Measurements from ENCODE around the gene KPNA5. TPM values are rescaled to one million over a fixed set of nuclear protein-coding genes. Genes with fewer than 3 reads are reported as not detected.
A peak's percentile ranks its signal among the peaks of the same experiment; 100 is the strongest.
"Not testable (repeated sequence)": the region's sequence is repeated elsewhere in the genome, so short reads cannot be mapped to it uniquely, and the experiment has no call there.

The KPNA5 gene
- total and polyA plus RNA-seq, 3 experiments from 2014 or later = 11.3 to 13.5 (median 12.0) TPM

DNA sequence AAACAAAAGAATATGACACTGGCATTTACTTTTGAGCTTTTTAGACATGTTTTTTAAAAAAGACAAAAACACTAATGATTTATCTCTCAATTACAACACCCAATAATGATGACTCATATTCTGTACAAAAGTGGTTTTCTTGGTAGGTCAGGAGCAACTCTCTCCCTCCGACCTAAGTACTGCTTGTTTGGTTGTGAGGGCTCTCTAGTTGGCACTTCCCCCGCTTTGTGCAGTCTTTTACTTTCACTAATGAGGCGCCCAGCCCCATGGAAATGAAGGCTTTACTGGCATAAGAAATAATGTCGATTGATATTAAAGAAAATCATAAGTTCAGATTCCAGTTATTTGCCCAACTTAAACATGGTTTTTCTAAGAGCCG lies 1.3 kb downstream of the KPNA5 start:
- peaks cover 59 to 69% (median 66%) of the 10 kb centered on the region in 3 donors for H3K4me1 Mint-ChIP-seq
- Histone ChIP-seq H3K36me3 (ENCODE audit: insufficient read depth, low read length) (peaks cover 5% of the 10 kb centered on the region), H3K27ac (ENCODE audit: low read depth, low read length) (peak overlapping the region; percentile 43), H3K9me3 (ENCODE audit: low read length) (no peaks in the 10 kb centered on the region), H3K27me3 (ENCODE audit: insufficient read depth, low read length, poor library complexity, severe bottlenecking) (no peaks in the 10 kb centered on the region), H3K4me1 (ENCODE audit: insufficient read depth, low read length) (peaks cover 16% of the 10 kb centered on the region), H3K4me3 (ENCODE audit: low read length) (peak overlapping the region; percentile 20)
- ChIA-PET CTCF (no interaction called here), POLR2A (interaction anchor here (0.9 to 2.5 kb wide), 5 partner anchors 13 to 582 kb away, joined by 3 to 18 read pairs (median 4); partner anchors contain the start of genes NT5DC1, RWDD1, TSPYL1 and ZUP1)
- H3K27ac Mint-ChIP-seq = peak overlapping the region; percentile 91 to 100 (median 94)
- peak; percentile 19 to 65 (median 38) for DNase-seq
- no peaks in the 10 kb centered on the region for H3K27me3 Mint-ChIP-seq
- H3K9me3 Mint-ChIP-seq = no peaks in the 10 kb centered on the region
- peaks cover 12 to 40% (median 15%) of the 10 kb centered on the region in 3 donors for H3K36me3 Mint-ChIP-seq
- H3K4me3 Mint-ChIP-seq = peak overlapping the region; percentile 95 to 99 (median 98)

DNA sequence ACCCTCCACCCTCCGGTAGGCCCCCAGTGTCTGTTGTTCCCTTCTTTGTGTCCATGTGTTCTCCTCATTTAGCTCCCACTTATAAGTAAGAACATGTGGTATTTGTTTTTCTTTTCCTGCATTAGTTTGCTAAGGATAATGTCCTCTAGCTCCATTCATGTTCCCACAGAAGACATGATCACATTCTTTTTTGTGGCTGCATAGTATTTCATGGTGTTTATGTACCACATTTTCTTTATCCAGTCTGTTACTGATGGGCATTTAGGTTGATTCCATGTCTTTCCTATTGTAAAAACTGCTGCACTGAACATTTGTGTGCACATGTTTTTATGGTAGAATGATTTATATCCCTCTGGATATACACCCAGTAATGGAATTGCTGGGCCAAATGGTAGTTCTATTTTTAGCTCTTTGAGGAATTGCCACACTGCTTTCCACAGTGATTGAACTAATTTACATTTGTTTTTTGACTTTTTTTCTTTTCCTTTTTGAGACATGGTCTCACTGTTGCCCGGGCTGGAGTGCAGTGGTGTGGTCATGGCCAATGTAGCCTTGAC lies 4.5 kb downstream of the KPNA5 start:
- POLR2A ChIA-PET = no interaction called here

DNA sequence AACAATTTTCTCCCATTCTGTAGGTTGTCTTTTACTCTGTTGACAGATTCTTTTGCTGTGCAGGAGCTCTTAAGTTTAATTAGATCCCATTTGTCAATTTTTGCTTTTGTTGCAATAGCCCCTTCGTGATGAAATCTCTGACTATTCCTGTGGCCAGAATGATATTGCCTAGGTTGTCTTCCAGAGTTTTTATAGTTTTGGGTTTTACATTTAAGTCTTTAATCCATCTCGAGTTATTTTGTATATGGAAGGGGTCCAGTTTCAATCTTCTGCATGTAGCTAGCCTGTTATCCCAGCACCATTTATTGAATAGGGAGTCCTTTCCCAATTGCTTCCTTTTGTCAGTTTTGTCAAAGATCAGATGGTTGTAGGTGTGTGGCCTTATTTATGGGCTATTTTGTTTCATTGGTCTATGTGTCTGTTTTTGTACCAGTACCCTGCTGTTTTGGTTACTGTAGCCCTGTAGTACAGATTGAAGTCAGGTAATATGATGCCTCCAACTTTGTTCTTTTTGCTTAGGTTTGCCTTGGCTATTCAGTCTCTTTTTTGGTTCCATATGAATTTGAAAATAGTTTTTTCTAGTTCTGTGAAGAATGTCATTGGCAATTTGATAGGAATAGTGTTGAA lies 5.6 kb downstream of the KPNA5 start:
- Histone ChIP-seq H3K4me1 (ENCODE audit: insufficient read depth, low read length) (peaks cover 12% of the 10 kb centered on the region), H3K36me3 (ENCODE audit: insufficient read depth, low read length) (peaks cover 12% of the 10 kb centered on the region)
- H3K4me3 ChIP-seq (ENCODE audit: low read length); H3K27me3 ChIP-seq (ENCODE audit: insufficient read depth, low read length, poor library complexity, severe bottlenecking); POLR2A ChIA-PET; H3K27me3 Mint-ChIP-seq; DNase-seq; H3K9me3 ChIP-seq (ENCODE audit: low read length); CTCF ChIA-PET; H3K27ac ChIP-seq (ENCODE audit: low read depth, low read length); H3K9me3 Mint-ChIP-seq: not testable (repeated sequence)
- Mint-ChIP-seq H3K4me3 (peak overlapping the region in 3 of 7 donors; percentile 25 to 87 (median 51)), H3K27ac (peak overlapping the region in 6 of 8 donors; percentile 6 to 78 (median 38)), H3K4me1 (peaks cover 63 to 80% (median 78%) of the 10 kb centered on the region in 3 donors), H3K36me3 (peaks cover 12 to 52% (median 21%) of the 10 kb centered on the region in 3 donors)

More for the DNA sequence above, 4.5 kb downstream of the KPNA5 start:
- peak overlapping the region in 3 of 8 donors; percentile 15 to 76 (median 61) for H3K27ac Mint-ChIP-seq
- H3K4me3 ChIP-seq (ENCODE audit: low read length) = no peak overlapping the region
- no peaks in the 10 kb centered on the region for H3K27me3 Mint-ChIP-seq
- no peak overlapping the region for H3K27ac ChIP-seq (ENCODE audit: low read depth, low read length)
- CTCF ChIA-PET = no interaction called here
- no peak for DNase-seq
- H3K4me3 Mint-ChIP-seq = peak overlapping the region in 4 of 7 donors; percentile 6 to 69 (median 11)
- H3K4me1 ChIP-seq (ENCODE audit: insufficient read depth, low read length) = peaks cover 12% of the 10 kb centered on the region
- H3K9me3 Mint-ChIP-seq = no peaks in the 10 kb centered on the region
- H3K4me1 Mint-ChIP-seq = peaks cover 63 to 78% (median 77%) of the 10 kb centered on the region in 3 donors
- no peaks in the 10 kb centered on the region for H3K27me3 ChIP-seq (ENCODE audit: insufficient read depth, low read length, poor library complexity, severe bottlenecking)
- H3K36me3 ChIP-seq (ENCODE audit: insufficient read depth, low read length) = peaks cover 12% of the 10 kb centered on the region
- H3K36me3 Mint-ChIP-seq = peaks cover 12 to 55% (median 18%) of the 10 kb centered on the region in 3 donors
- no peaks in the 10 kb centered on the region for H3K9me3 ChIP-seq (ENCODE audit: low read length)

- DNase-seq = no peak
- Mint-ChIP-seq H3K9me3 (no peaks in the 10 kb centered on the region), H3K4me3 (no peak overlapping the region), H3K36me3 (peaks cover 6 to 54% (median 16%) of the 10 kb centered on the region in 3 donors), H3K4me1 (peaks cover 52 to 68% (median 67%) of the 10 kb centered on the region in 3 donors), H3K27me3 (no peaks in the 10 kb centered on the region), H3K27ac (no peak overlapping the region)
- ChIA-PET CTCF (no interaction called here), POLR2A (no interaction called here)
- Histone ChIP-seq H3K4me1 (ENCODE audit: insufficient read depth, low read length) (peaks cover 10% of the 10 kb centered on the region), H3K4me3 (ENCODE audit: low read length) (no peak overlapping the region), H3K27ac (ENCODE audit: low read depth, low read length) (no peak overlapping the region), H3K27me3 (ENCODE audit: insufficient read depth, low read length, poor library complexity, severe bottlenecking) (no peaks in the 10 kb centered on the region), H3K36me3 (ENCODE audit: insufficient read depth, low read length) (peaks cover 11% of the 10 kb centered on the region), H3K9me3 (ENCODE audit: low read length) (no peaks in the 10 kb centered on the region)
Measured at GRCh38 chr6:116691154-116691553, 10.1 kb downstream of the KPNA5 start.

GRCh38 chr6:116692873-116693272 lies 11.9 kb downstream of the KPNA5 start:
- POLR2A ChIA-PET; H3K4me3 Mint-ChIP-seq; H3K27ac Mint-ChIP-seq; H3K9me3 Mint-ChIP-seq; H3K27me3 ChIP-seq (ENCODE audit: insufficient read depth, low read length, poor library complexity, severe bottlenecking); H3K4me1 ChIP-seq (ENCODE audit: insufficient read depth, low read length); CTCF ChIA-PET; H3K27ac ChIP-seq (ENCODE audit: low read depth, low read length); H3K9me3 ChIP-seq (ENCODE audit: low read length); H3K27me3 Mint-ChIP-seq; DNase-seq; H3K4me3 ChIP-seq (ENCODE audit: low read length): not testable (repeated sequence)
- H3K4me1 Mint-ChIP-seq = peaks cover 46 to 64% (median 64%) of the 10 kb centered on the region in 3 donors
- H3K36me3 Mint-ChIP-seq = peaks cover 6 to 57% (median 21%) of the 10 kb centered on the region in 3 donors
- peaks cover 11% of the 10 kb centered on the region for H3K36me3 ChIP-seq (ENCODE audit: insufficient read depth, low read length)

DNA sequence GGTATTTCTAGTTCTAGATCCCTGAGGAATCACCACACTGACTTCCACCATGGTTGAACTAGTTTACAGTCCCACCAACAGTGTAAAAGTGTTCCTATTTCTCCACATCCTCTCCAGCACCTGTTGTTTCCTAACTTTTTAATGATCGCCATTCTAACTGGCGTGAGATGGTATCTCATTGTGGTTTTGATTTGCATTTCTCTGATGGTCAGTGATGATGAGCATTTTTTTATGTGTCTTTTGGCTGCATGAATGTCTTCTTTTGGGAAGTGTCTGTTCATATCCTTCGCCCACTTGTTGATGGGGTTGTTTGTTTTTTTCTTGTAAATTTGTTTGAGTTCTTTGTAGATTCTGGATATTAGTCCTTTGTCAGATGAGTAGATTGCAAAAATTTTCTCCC lies 12.3 kb downstream of the KPNA5 start:
- H3K36me3 Mint-ChIP-seq = peaks cover 6 to 61% (median 21%) of the 10 kb centered on the region in 3 donors
- H3K36me3 ChIP-seq (ENCODE audit: insufficient read depth, low read length) = peaks cover 11% of the 10 kb centered on the region
- H3K27ac Mint-ChIP-seq; H3K4me3 ChIP-seq (ENCODE audit: low read length); H3K9me3 Mint-ChIP-seq; H3K4me3 Mint-ChIP-seq; POLR2A ChIA-PET; H3K9me3 ChIP-seq (ENCODE audit: low read length); CTCF ChIA-PET; H3K4me1 ChIP-seq (ENCODE audit: insufficient read depth, low read length); H3K27me3 ChIP-seq (ENCODE audit: insufficient read depth, low read length, poor library complexity, severe bottlenecking); H3K27me3 Mint-ChIP-seq; DNase-seq; H3K27ac ChIP-seq (ENCODE audit: low read depth, low read length): not testable (repeated sequence)
- peaks cover 43 to 64% (median 64%) of the 10 kb centered on the region in 3 donors for H3K4me1 Mint-ChIP-seq

GRCh38 chr6:116695401-116695800 lies 14.4 kb downstream of the KPNA5 start:
- Mint-ChIP-seq H3K27me3 (no peaks in the 10 kb centered on the region), H3K9me3 (no peaks in the 10 kb centered on the region), H3K36me3 (peaks cover 6 to 66% (median 18%) of the 10 kb centered on the region in 3 donors), H3K4me3 (peak overlapping the region in 3 of 7 donors; percentile 9 to 52 (median 20)), H3K27ac (peak overlapping the region in 5 of 8 donors; percentile 17 to 75 (median 46)), H3K4me1 (peaks cover 42 to 63% (median 58%) of the 10 kb centered on the region in 3 donors)
- Histone ChIP-seq H3K4me1 (ENCODE audit: insufficient read depth, low read length) (peaks cover 5% of the 10 kb centered on the region), H3K4me3 (ENCODE audit: low read length) (no peak overlapping the region), H3K9me3 (ENCODE audit: low read length) (no peaks in the 10 kb centered on the region), H3K27me3 (ENCODE audit: insufficient read depth, low read length, poor library complexity, severe bottlenecking) (no peaks in the 10 kb centered on the region), H3K27ac (ENCODE audit: low read depth, low read length) (no peak overlapping the region), H3K36me3 (ENCODE audit: insufficient read depth, low read length) (peaks cover 3% of the 10 kb centered on the region)
- POLR2A ChIA-PET = interaction anchor here (1.0 kb wide), 1 partner anchor 13 kb away, joined by 4 read pairs; no protein-coding TSS in a partner anchor
- CTCF ChIA-PET = no interaction called here
- DNase-seq = peak in 1 of 5 donors; percentile 9

GRCh38 chr6:116697480-116697879 lies 16.5 kb downstream of the KPNA5 start:
- Histone ChIP-seq H3K27me3 (ENCODE audit: insufficient read depth, low read length, poor library complexity, severe bottlenecking) (no peaks in the 10 kb centered on the region), H3K9me3 (ENCODE audit: low read length) (no peaks in the 10 kb centered on the region), H3K36me3 (ENCODE audit: insufficient read depth, low read length) (peaks cover 3% of the 10 kb centered on the region), H3K4me1 (ENCODE audit: insufficient read depth, low read length) (peaks cover 5% of the 10 kb centered on the region), H3K27ac (ENCODE audit: low read depth, low read length) (no peak overlapping the region), H3K4me3 (ENCODE audit: low read length) (no peak overlapping the region)
- DNase-seq = no peak
- ChIA-PET POLR2A (no interaction called here), CTCF (no interaction called here)
- peaks cover 41 to 68% (median 57%) of the 10 kb centered on the region in 3 donors for H3K4me1 Mint-ChIP-seq
- H3K9me3 Mint-ChIP-seq = no peaks in the 10 kb centered on the region
- H3K27me3 Mint-ChIP-seq = no peaks in the 10 kb centered on the region
- peak overlapping the region in 2 of 8 donors; percentile 27 to 46 for H3K27ac Mint-ChIP-seq
- H3K4me3 Mint-ChIP-seq = no peak overlapping the region
- H3K36me3 Mint-ChIP-seq = peaks cover 6 to 69% (median 18%) of the 10 kb centered on the region in 3 donors

Data from CD8-positive, alpha-beta memory T cell (primary cell).